Measurements from ENCODE around the gene NIPSNAP3A.

DNA sequence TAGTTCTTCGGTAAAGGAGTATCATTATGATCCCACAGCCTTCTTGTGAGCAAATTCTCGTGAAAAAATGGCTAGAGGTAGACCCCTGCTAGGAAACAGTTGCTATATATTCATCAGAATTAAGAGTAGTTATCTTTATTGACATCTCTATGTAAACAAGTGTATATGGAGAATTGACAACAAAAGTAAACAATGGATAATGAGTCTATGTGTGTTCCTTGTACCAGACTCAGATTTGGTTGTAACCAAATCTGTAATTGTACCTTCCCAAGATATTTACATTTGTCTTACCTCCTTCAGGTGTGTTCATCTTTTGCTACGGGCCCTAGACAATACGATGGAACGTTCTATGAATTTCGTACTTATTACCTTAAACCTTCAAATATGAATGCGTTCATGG, 18.5 kb downstream of the NIPSNAP3A start:
- TF ChIP-seq, protein P1, sequence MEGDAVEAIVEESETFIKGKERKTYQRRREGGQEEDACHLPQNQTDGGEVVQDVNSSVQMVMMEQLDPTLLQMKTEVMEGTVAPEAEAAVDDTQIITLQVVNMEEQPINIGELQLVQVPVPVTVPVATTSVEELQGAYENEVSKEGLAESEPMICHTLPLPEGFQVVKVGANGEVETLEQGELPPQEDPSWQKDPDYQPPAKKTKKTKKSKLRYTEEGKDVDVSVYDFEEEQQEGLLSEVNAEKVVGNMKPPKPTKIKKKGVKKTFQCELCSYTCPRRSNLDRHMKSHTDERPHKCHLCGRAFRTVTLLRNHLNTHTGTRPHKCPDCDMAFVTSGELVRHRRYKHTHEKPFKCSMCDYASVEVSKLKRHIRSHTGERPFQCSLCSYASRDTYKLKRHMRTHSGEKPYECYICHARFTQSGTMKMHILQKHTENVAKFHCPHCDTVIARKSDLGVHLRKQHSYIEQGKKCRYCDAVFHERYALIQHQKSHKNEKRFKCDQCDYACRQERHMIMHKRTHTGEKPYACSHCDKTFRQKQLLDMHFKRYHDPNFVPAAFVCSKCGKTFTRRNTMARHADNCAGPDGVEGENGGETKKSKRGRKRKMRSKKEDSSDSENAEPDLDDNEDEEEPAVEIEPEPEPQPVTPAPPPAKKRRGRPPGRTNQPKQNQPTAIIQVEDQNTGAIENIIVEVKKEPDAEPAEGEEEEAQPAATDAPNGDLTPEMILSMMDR (IDR thresholded peaks at IDR 0.05), result no peak
- no peak for TF ChIP-seq POLR2A (IDR thresholded peaks at IDR 0.05)

All from heart left ventricle (tissue), 13 donors.